ENCODE results near the gene CENPU.

DNA sequence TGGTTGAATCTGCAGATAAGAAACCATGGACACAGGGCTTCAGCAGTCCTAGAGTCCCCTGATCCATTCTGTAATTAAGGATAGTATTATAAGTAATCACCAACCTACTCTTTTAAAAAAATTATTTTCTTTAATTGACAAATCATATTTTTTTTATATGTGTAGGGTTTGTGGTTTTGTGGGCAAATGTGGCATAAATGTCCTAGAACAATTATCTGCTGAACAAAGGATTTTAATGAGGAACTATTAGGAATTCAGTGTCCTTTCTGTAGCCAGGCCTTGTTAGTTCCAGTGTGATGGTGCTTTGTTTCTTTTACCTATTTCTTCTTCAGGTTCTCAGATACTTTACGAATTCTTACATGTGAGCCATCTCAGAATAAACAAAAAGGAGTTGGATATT is 52.0 kb downstream of the CENPU start:
- no peak for TF ChIP-seq POLR2A (IDR thresholded peaks at IDR 0.05)
- TF ChIP-seq, protein P1, sequence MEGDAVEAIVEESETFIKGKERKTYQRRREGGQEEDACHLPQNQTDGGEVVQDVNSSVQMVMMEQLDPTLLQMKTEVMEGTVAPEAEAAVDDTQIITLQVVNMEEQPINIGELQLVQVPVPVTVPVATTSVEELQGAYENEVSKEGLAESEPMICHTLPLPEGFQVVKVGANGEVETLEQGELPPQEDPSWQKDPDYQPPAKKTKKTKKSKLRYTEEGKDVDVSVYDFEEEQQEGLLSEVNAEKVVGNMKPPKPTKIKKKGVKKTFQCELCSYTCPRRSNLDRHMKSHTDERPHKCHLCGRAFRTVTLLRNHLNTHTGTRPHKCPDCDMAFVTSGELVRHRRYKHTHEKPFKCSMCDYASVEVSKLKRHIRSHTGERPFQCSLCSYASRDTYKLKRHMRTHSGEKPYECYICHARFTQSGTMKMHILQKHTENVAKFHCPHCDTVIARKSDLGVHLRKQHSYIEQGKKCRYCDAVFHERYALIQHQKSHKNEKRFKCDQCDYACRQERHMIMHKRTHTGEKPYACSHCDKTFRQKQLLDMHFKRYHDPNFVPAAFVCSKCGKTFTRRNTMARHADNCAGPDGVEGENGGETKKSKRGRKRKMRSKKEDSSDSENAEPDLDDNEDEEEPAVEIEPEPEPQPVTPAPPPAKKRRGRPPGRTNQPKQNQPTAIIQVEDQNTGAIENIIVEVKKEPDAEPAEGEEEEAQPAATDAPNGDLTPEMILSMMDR (IDR thresholded peaks at IDR 0.05), result no peak

Data from transverse colon (tissue), 3 donors.